Fibroblast of peridontal ligament (primary cell): Measurements from ENCODE around the gene FXN.
"Not testable (repeated sequence)": the region's sequence is repeated elsewhere in the genome, so short reads cannot be mapped to it uniquely, and the experiment has no call there.

Experiments used
- DNase-seq: peaks from one replicate; pipeline ENCODE4 v3.0.0-alpha.2; 2010; ENCODE audit errors: extremely low read depth

Gene FXN

GRCh38 chr9:69023650-69024049 is 11.9 kb upstream of the FXN start:
- no peak for DNase-seq

GRCh38 chr9:69027355-69028097 is 8.0 kb upstream of the FXN start:
- peak; percentile 49 for DNase-seq

GRCh38 chr9:69028754-69029153 is 6.8 kb upstream of the FXN start:
- DNase-seq: no peak

GRCh38 chr9:69029535-69029934 is 6.0 kb upstream of the FXN start:
- DNase-seq: no peak

- peak; percentile 7 for DNase-seq
Measured at GRCh38 chr9:69030851-69031645, 4.5 kb upstream of the FXN start.

GRCh38 chr9:69034071-69034470 is 1.5 kb upstream of the FXN start:
- no peak for DNase-seq

GRCh38 chr9:69036309-69036708 is 757 bp downstream of the FXN start:
- no peak for DNase-seq

GRCh38 chr9:69036799-69037198 is 1.2 kb downstream of the FXN start:
- no peak for DNase-seq

- DNase-seq: no peak
Measured at GRCh38 chr9:69040646-69041045, 5.1 kb downstream of the FXN start.

- DNase-seq: peak; percentile 27
Measured at GRCh38 chr9:69044240-69045219, 9.0 kb downstream of the FXN start.

GRCh38 chr9:69045821-69046220 is 10.3 kb downstream of the FXN start:
- no peak for DNase-seq

GRCh38 chr9:69046723-69047122 is 11.2 kb downstream of the FXN start:
- no peak for DNase-seq

- DNase-seq: no peak
Measured at GRCh38 chr9:69047371-69047770, 11.8 kb downstream of the FXN start.

GRCh38 chr9:69049094-69049493 is 13.5 kb downstream of the FXN start:
- DNase-seq: no peak

- not testable (repeated sequence) for DNase-seq
Measured at GRCh38 chr9:69050936-69051335, 15.4 kb downstream of the FXN start.

- no peak for DNase-seq
Measured at GRCh38 chr9:69054989-69055388, 19.4 kb downstream of the FXN start.

- DNase-seq: no peak
Measured at GRCh38 chr9:69056191-69056815, 20.8 kb downstream of the FXN start.

- no peak for DNase-seq
Measured at GRCh38 chr9:69058101-69058500, 22.5 kb downstream of the FXN start.

GRCh38 chr9:69060766-69061165 is 25.2 kb downstream of the FXN start:
- no peak for DNase-seq

- DNase-seq: no peak
Measured at GRCh38 chr9:69062195-69062594, 26.6 kb downstream of the FXN start.

GRCh38 chr9:69063839-69064238 is 28.3 kb downstream of the FXN start:
- no peak for DNase-seq

- no peak for DNase-seq
Measured at GRCh38 chr9:69065660-69066059, 30.1 kb downstream of the FXN start.
